ENCODE data around the gene PDZD11. TPM values are rescaled to one million over a fixed set of nuclear protein-coding genes. Genes with fewer than 3 reads are reported as not detected.

Gene PDZD11
- total RNA-seq, 4 donors from 2014 or later: 15.6 to 37.8 (median 30.6) TPM

GRCh38 chrX:70264784-70265183, 24.9 kb downstream of the PDZD11 start:
- no peak overlapping the region for H3K4me3 ChIP-seq
- H3K4me1 ChIP-seq: peaks cover 3% of the 10 kb centered on the region
- H3K27me3 ChIP-seq: no peaks in the 10 kb centered on the region
- no peak overlapping the region for H3K27ac ChIP-seq
- no peaks in the 10 kb centered on the region for H3K9me3 ChIP-seq
- no peak for TF ChIP-seq POLR2AphosphoS5 (IDR thresholded peaks at IDR 0.05)
- no peak for TF ChIP-seq POLR2A (IDR thresholded peaks at IDR 0.05)
- TF ChIP-seq, protein P1, sequence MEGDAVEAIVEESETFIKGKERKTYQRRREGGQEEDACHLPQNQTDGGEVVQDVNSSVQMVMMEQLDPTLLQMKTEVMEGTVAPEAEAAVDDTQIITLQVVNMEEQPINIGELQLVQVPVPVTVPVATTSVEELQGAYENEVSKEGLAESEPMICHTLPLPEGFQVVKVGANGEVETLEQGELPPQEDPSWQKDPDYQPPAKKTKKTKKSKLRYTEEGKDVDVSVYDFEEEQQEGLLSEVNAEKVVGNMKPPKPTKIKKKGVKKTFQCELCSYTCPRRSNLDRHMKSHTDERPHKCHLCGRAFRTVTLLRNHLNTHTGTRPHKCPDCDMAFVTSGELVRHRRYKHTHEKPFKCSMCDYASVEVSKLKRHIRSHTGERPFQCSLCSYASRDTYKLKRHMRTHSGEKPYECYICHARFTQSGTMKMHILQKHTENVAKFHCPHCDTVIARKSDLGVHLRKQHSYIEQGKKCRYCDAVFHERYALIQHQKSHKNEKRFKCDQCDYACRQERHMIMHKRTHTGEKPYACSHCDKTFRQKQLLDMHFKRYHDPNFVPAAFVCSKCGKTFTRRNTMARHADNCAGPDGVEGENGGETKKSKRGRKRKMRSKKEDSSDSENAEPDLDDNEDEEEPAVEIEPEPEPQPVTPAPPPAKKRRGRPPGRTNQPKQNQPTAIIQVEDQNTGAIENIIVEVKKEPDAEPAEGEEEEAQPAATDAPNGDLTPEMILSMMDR (IDR thresholded peaks at IDR 0.05): no peak
- no peak for TF ChIP-seq EP300 (IDR thresholded peaks at IDR 0.05)
- 65% methylated on average over 3 of the region's 3 CpGs for WGBS
- H3K36me3 ChIP-seq: no peaks in the 10 kb centered on the region
- DNase-seq (ENCODE audit: low spot score in 2 of 2): no peak

DNA sequence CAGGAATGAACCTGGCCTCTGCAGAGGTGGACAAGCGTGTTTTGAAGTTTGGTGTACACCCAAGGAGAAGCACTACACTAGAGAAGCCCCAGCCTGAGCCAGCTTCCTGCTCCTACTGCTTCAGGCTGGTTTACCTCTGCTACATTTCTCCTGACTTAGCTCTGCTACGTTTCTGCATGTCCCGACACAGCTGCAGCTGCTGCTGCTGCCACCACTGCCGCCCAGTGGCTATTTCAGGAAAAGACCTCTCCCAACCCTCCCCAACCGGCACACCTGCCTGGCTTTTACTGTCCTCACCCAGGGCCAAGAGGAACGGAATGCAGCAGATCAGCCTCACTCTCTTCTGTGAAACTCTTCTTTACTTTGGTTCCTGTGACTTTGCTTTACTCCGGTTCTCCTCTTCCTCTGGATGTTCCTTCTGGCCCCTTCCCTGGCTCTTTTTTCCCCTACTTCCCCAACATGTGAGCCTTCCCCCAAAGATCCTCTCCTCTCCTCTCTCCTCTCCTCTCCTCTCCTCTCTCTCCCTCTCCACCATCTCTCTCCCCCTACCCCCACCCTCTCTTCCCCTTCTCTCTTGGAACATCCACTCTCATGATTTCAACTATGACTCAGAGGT, 26.7 kb downstream of the PDZD11 start:
- Histone ChIP-seq H3K27ac (no peak overlapping the region), H3K4me3 (no peak overlapping the region), H3K36me3 (no peaks in the 10 kb centered on the region), H3K4me1 (peaks cover 3% of the 10 kb centered on the region), H3K27me3 (no peaks in the 10 kb centered on the region), H3K9me3 (no peaks in the 10 kb centered on the region)
- TF ChIP-seq, protein P1 (IDR thresholded peaks at IDR 0.05): peak in 1 of 2 donors; percentile 43
- TF ChIP-seq POLR2AphosphoS5 (IDR thresholded peaks at IDR 0.05): no peak
- WGBS: 12% methylated on average over 7 of the region's 7 CpGs
- no peak for DNase-seq (ENCODE audit: low spot score in 2 of 2)

DNA sequence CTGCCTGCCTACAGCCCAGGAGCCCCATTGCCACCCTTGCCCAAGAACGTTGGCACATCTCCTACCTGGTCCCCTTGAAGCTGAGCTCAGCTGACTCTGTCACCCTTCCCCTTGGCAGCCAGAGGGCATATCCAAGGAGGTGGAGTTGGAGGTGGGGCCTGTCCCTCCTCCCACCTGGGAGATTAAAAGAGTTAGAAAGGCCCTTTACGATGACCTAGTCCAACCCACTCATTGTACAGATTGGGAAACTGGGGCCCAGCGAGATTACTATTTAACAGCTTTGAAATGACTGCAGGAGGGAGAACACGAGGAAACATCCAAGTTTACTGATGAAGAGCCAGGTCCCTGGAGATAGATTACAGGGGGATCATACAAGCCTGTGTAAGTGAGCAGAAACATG, 29.6 kb downstream of the PDZD11 start, which contains the start of gene P2RY4:
P2RY4 (minus strand) TSS at position 101 of the 400 bp plus-strand sequence. CDS start 580 bp downstream, outside the sequence.
- Histone ChIP-seq H3K27me3 (no peaks in the 10 kb centered on the region), H3K4me1 (peaks cover 3% of the 10 kb centered on the region), H3K36me3 (no peaks in the 10 kb centered on the region), H3K27ac (no peak within 1 kb of the TSS), H3K9me3 (no peaks in the 10 kb centered on the region), H3K4me3 (no peak within 1 kb of the TSS)
- WGBS: 67% methylated on average over 4 of the region's 4 CpGs
- no peak for DNase-seq (ENCODE audit: low spot score in 2 of 2)
- no peak for TF ChIP-seq POLR2A (IDR thresholded peaks at IDR 0.05)
- TF ChIP-seq, protein P1 (IDR thresholded peaks at IDR 0.05): no peak
- TF ChIP-seq POLR2AphosphoS5 (IDR thresholded peaks at IDR 0.05): no peak
- no peak for TF ChIP-seq EP300 (IDR thresholded peaks at IDR 0.05)

GRCh38 chrX:70257423-70258288, 32.1 kb downstream of the PDZD11 start:
- no peak for DNase-seq (ENCODE audit: low spot score in 2 of 2)
- no peak for TF ChIP-seq POLR2A (IDR thresholded peaks at IDR 0.05)
- TF ChIP-seq, protein P1 (IDR thresholded peaks at IDR 0.05): no peak
- no peak for TF ChIP-seq POLR2AphosphoS5 (IDR thresholded peaks at IDR 0.05)
- no peak for TF ChIP-seq EP300 (IDR thresholded peaks at IDR 0.05)
- WGBS: 61% methylated on average over 4 of the region's 5 CpGs
- Histone ChIP-seq H3K27me3 (no peaks in the 10 kb centered on the region), H3K4me1 (peaks cover 2% of the 10 kb centered on the region), H3K27ac (no peak overlapping the region), H3K36me3 (no peaks in the 10 kb centered on the region), H3K4me3 (no peak overlapping the region), H3K9me3 (no peaks in the 10 kb centered on the region)

DNA sequence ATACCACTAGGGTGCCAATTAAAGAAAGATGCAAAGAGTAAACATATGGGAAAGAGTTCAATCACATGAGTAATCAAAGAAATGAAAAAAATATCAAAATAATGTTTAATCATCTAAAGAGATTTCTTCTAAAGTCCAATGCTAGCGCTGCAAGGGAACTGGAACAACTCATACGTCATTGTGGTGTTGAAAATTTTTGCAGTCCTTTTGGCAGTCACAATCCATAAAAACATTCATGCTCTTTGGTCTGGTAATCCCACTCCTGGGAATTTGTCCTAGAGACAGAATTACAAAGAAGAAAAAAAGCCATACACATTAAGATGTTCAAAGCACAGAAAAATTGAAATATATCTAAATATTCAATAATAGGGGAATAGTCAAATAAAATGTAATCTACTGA, 34.3 kb downstream of the PDZD11 start:
- H3K4me3 ChIP-seq: no peak overlapping the region
- TF ChIP-seq EP300 (IDR thresholded peaks at IDR 0.05) (no peak), POLR2A (IDR thresholded peaks at IDR 0.05) (no peak), POLR2AphosphoS5 (IDR thresholded peaks at IDR 0.05) (no peak)
- TF ChIP-seq, protein P1 (IDR thresholded peaks at IDR 0.05): no peak
- H3K4me1 ChIP-seq: no peaks in the 10 kb centered on the region
- H3K9me3 ChIP-seq: no peaks in the 10 kb centered on the region
- no peaks in the 10 kb centered on the region for H3K36me3 ChIP-seq
- DNase-seq (ENCODE audit: low spot score in 2 of 2): no peak
- 71% methylated on average over 2 of the region's 2 CpGs for WGBS
- H3K27ac ChIP-seq: no peak overlapping the region
- no peaks in the 10 kb centered on the region for H3K27me3 ChIP-seq
